GM12878 (cell line): ENCODE results near the gene SMTNL2. TPM values are rescaled to one million over a fixed set of nuclear protein-coding genes. Genes with fewer than 3 reads are reported as not detected.

Experiments
- ATAC-seq: fragments of 200-7000 bp; cut with Tn5 transposase; 3 replicates; pipeline ENCODE4 v1.9.1; 2020; ENCODE audit warnings: mild to moderate bottlenecking, moderate library complexity
- BruUV-seq: library from RNA; stranded (reverse); fragments of 400-500 nt; replicated peaks from 2 replicates; lab custom pipeline; 2021; lab: Mats Ljungman, UMichigan
- CTCF ChIA-PET: fragments of 300-600 bp; sonication (Branson Sonifier 250); formaldehyde crosslinking; extraction: SDS; loops from one replicate; lab custom pipeline; 2021; ENCODE audit warnings: inconsistent platforms; lab: Yijun Ruan, JAX
- POLR2A ChIA-PET: fragments of 350-600 bp; formaldehyde crosslinking; extraction: SDS; loops from one replicate; lab custom pipeline; 2021; ENCODE audit warnings: inconsistent platforms; lab: Charles Lee
- RAD21 ChIA-PET: fragments of 300-600 bp; sonication (Branson Sonifier 250); formaldehyde crosslinking; loops from one replicate; lab custom pipeline; 2023; ENCODE audit warnings: antibody characterized with exemption; ENCODE audit not compliant: unreplicated experiment; lab: Charles Lee
- SMC1A ChIA-PET: fragments of 300-600 bp; sonication (Branson Sonifier 250); formaldehyde crosslinking; loops from one replicate; lab custom pipeline; 2023; ENCODE audit not compliant: unreplicated experiment, uncharacterized antibody; lab: Charles Lee
- DNase-seq: peaks from one replicate; pipeline ENCODE4 v3.0.0-alpha.2; 2011; ENCODE audit warnings: low read depth, low spot score
- FAIRE-seq: peaks from 3 replicates; lab custom pipeline; 2011; peaks lifted over from hg19 to GRCh38; lab: Jason Lieb, UNC
- H2AFZ ChIP-seq: 2 replicates; pipeline ENCODE4 v1.6.0; 2011; ENCODE audit warnings: low read depth, low read length, control low read depth; ENCODE audit not compliant: control insufficient read depth
- H3K27ac ChIP-seq: 2 replicates; pipeline ENCODE4 v1.5.1; 2011; ENCODE audit warnings: control low read depth; ENCODE audit not compliant: control insufficient read depth, insufficient read depth
- H3K27me3 ChIP-seq, 2 experiments: replicated peaks in 1 of 2; 2 replicates each; pipeline versions ENCODE4 v1.6.0 to v1.6.1; 2011; ENCODE audit warnings: low read length in 1 of 2; ENCODE audit not compliant: control insufficient read depth in 2 of 2, insufficient read depth in 2 of 2
- H3K36me3 ChIP-seq, 2 experiments: 2 replicates each; pipeline ENCODE4 v1.5.1; 2011; ENCODE audit warnings: low read length in 1 of 2; ENCODE audit not compliant: control insufficient read depth in 2 of 2, insufficient read depth in 2 of 2
- H3K4me1 ChIP-seq: 2 replicates; pipeline ENCODE4 v1.6.1; 2011; ENCODE audit warnings: mild to moderate bottlenecking, low read length, moderate library complexity, mixed read lengths; ENCODE audit not compliant: control insufficient read depth, insufficient read depth
- H3K4me2 ChIP-seq: 2 replicates; pipeline ENCODE4 v1.6.0; 2011; ENCODE audit warnings: control low read depth; ENCODE audit not compliant: control insufficient read depth, insufficient read depth
- H3K4me3 ChIP-seq: fragments of 200-600 bp; sonication (generic); 2 replicates; pipeline ENCODE4 v1.5.1; 2016
- H3K79me2 ChIP-seq: 2 replicates; pipeline ENCODE4 v1.6.0; 2011; ENCODE audit warnings: low read length; ENCODE audit not compliant: control insufficient read depth, insufficient read depth
- H3K9ac ChIP-seq: 2 replicates; pipeline ENCODE4 v1.8.0; 2011; ENCODE audit warnings: low read length, control low read depth, mixed read lengths; ENCODE audit not compliant: control insufficient read depth, insufficient read depth
- H3K9me3 ChIP-seq: replicated peaks from 3 replicates; pipeline ENCODE4 v1.5.1; 2011; ENCODE audit warnings: mild to moderate bottlenecking, low read length; ENCODE audit not compliant: control insufficient read depth, insufficient read depth
- H4K20me1 ChIP-seq: 2 replicates; pipeline ENCODE4 v1.6.0; 2011; ENCODE audit not compliant: control insufficient read depth, insufficient read depth
- MTA3 ChIP-seq: IDR thresholded peaks from 2 replicates; pipeline ENCODE4 v1.6.1; 2012; ENCODE audit warnings: low read length, inconsistent platforms, borderline replicate concordance
- POLR2AphosphoS2 ChIP-seq: IDR thresholded peaks from 2 replicates; pipeline ENCODE4 v1.6.1; 2011; ENCODE audit warnings: low read depth, mild to moderate bottlenecking, low read length, improper control_type of control experiment, moderate library complexity
- RAD51 ChIP-seq: fragments of 450-650 bp; IDR thresholded peaks from 2 replicates; pipeline ENCODE4 v1.6.1; 2016; ENCODE audit warnings: moderate library complexity, mild to moderate bottlenecking, inconsistent platforms
- RFX5 ChIP-seq: IDR thresholded peaks from 2 replicates; pipeline ENCODE4 v1.6.1; 2011; ENCODE audit warnings: low read depth, low read length, improper control_type of control experiment
- SUZ12 ChIP-seq: fragments of 200-600 bp; sonication (generic); IDR thresholded peaks from one replicate; pipeline ENCODE4 v1.6.1; 2018; ENCODE audit warnings: antibody characterized with exemption, mild to moderate bottlenecking; ENCODE audit not compliant: unreplicated experiment
- YY1 ChIP-seq: IDR thresholded peaks from 2 replicates; pipeline ENCODE4 v1.6.1; 2011; ENCODE audit warnings: low read depth, mild to moderate bottlenecking, low read length
- WGBS: methylation state at CpG from one replicate; pipeline ENCODE4 v1.1.6; 2016; ENCODE audit warnings: low lambda C conversion rate; ENCODE audit not compliant: insufficient replicate concordance, insufficient coverage; ENCODE audit errors: missing lambda C conversion rate; 5-methylcytosine and 5-hydroxymethylcytosine counted together
- in situ Hi-C: fragments of 300-500 bp; cut with MboI; formaldehyde crosslinking; loops from 9 replicates; pipeline ENCODE4 v1.14.3; 2018; ENCODE audit warnings: mixed read lengths
- intact Hi-C: fragments of 100-400 bp; cut with micrococcal nuclease; formaldehyde crosslinking; loops from one replicate; pipeline ENCODE4 v1.14.2; 2022; ENCODE audit not compliant: unreplicated experiment
- polyA plus RNA-seq, 11 experiments: library from polyadenylated mRNA; depleted of rRNA in 4 of 11; unstranded in 6 of 11; stranded (reverse) in 5 of 11; fragments of >200 nt; fragmentation: Nextera tagmentation in 4 of 11; fragmentation: Illumina TruSeq in 1 of 11; extraction: Ambion mirVana in 4 of 11; extraction: Trizol in 1 of 11; gene quantifications; 1 replicate in 1 of 11; 2 replicates in 10 of 11; pipeline versions ENCODE4 v1.2.1 to v1.2.3, GENCODE V29; 2011 to 2016; ENCODE audit warnings: inconsistent platforms in 2 of 11, missing spikeins in 2 of 11, low read depth in 1 of 11
- total RNA-seq, 4 experiments: library from RNA; depleted of rRNA in 3 of 4; stranded (reverse); fragments of >200 nt in 3 of 4; fragmentation: Illumina TruSeq in 1 of 4; extraction: Trizol in 1 of 4; gene quantifications; 2 replicates each; pipeline versions ENCODE4 v1.2.1 to v1.2.3, GENCODE V29; 2013 to 2021
- TF ChIP-seq, protein P1 (sequence below): IDR thresholded peaks from 2 replicates; pipeline ENCODE4 v1.6.1; 2012; ENCODE audit warnings: low read depth, low read length, improper control_type of control experiment
- TF ChIP-seq, protein P2 (sequence below): IDR thresholded peaks from 2 replicates; pipeline ENCODE4 v1.6.1; 2011; ENCODE audit warnings: borderline replicate concordance, low read depth, mild to moderate bottlenecking, moderate library complexity, mixed read lengths, low read length; ENCODE audit not compliant: insufficient read depth; ENCODE audit errors: extremely low read length

Gene SMTNL2
- total and polyA plus RNA-seq, 10 of the 15 experiments (the other 5 are each of a cell fraction or from before 2014, with no cell fraction given): not detected

DNA sequence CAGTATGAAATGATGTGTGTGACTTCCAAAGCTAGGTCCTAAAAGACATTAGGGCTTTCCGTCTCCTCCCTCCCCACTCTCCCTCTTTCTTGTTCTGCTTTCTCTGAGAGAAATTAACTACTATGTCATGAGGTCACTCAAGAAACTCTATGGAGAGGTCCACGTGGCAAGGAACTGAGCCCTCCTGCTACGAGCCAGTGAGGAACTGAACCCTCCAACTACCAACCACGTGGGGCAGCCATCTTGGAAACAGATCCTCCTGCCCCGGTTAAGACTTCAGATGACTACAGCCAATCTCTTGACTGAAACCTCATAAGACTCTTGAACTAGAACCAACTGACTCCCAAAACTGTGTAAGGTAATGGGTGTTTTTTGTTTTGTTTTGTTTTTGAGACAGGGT, 61.3 kb downstream of the SMTNL2 start:
- no TSS peak for BruUV-seq
- Histone ChIP-seq H3K4me1 (no peaks in the 10 kb centered on the region; the same call in 1 of the 2 replicates), H3K79me2 (no peaks in the 10 kb centered on the region), H3K4me2 (no peak overlapping the region), H3K27ac (no peak overlapping the region), H3K9me3 (no peaks in the 10 kb centered on the region), H3K27me3 (peaks cover 10 to 14% of the 10 kb centered on the region in 2 experiments; a peak in 3 of 4 replicates), H3K4me3 (no peak overlapping the region), H3K36me3 (no peaks in the 10 kb centered on the region), H2AFZ (no peak overlapping the region; the same call in 1 of the 2 replicates), H4K20me1 (no peaks in the 10 kb centered on the region), H3K9ac (no peak overlapping the region)
- in situ Hi-C loops (no loop called here), intact Hi-C loops (no loop called here)
- FAIRE-seq (peak; percentile 38), DNase-seq (no peak), ATAC-seq (no peak)
- 39% methylated on average over 5 of the region's 5 CpGs for WGBS
- TF ChIP-seq POLR2AphosphoS2 (no peak), MTA3 (no peak), RAD51 (peak; percentile 24; the same call in 1 of the 2 replicates), RFX5 (no peak), SUZ12 (no peak), YY1 (peak; percentile 79)
- TF ChIP-seq, protein P1, sequence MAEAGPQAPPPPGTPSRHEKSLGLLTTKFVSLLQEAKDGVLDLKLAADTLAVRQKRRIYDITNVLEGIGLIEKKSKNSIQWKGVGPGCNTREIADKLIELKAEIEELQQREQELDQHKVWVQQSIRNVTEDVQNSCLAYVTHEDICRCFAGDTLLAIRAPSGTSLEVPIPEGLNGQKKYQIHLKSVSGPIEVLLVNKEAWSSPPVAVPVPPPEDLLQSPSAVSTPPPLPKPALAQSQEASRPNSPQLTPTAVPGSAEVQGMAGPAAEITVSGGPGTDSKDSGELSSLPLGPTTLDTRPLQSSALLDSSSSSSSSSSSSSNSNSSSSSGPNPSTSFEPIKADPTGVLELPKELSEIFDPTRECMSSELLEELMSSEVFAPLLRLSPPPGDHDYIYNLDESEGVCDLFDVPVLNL: no peak
- TF ChIP-seq, protein P2, sequence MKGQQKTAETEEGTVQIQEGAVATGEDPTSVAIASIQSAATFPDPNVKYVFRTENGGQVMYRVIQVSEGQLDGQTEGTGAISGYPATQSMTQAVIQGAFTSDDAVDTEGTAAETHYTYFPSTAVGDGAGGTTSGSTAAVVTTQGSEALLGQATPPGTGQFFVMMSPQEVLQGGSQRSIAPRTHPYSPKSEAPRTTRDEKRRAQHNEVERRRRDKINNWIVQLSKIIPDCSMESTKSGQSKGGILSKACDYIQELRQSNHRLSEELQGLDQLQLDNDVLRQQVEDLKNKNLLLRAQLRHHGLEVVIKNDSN: peak; percentile 42
- RAD21 ChIA-PET: no interaction called here
- POLR2A ChIA-PET: no interaction called here
- CTCF ChIA-PET: interaction anchor here (0.7 kb wide), 1 partner anchor 12 kb away, joined by 3 read pairs; no protein-coding TSS in a partner anchor
- SMC1A ChIA-PET: no interaction called here
